Measurements from ENCODE around the gene PRKN.

Gene PRKN

GRCh38 chr6:162344646-162345010 lies 382.9 kb downstream of the PRKN start:
- H3K9ac ChIP-seq (ENCODE audit: low read length) = no peak overlapping the region
- no peak overlapping the region for H2AFZ ChIP-seq (ENCODE audit: low read depth, low read length)
- no peaks in the 10 kb centered on the region for H3K27me3 ChIP-seq (ENCODE audit: low read depth, low read length)
- H3K27ac ChIP-seq (ENCODE audit: low read length) = no peak overlapping the region
- H3K4me3 ChIP-seq (ENCODE audit: low read length) = no peak overlapping the region
- no peaks in the 10 kb centered on the region for H4K20me1 ChIP-seq (ENCODE audit: insufficient read depth, low read length)
- TF ChIP-seq EZH2phosphoT487 (IDR thresholded peaks at IDR 0.05; ENCODE audit: low read depth) (no peak), CTCF (IDR thresholded peaks at IDR 0.05; ENCODE audit: low read depth, low read length) (no peak)
- H3K9me3 ChIP-seq (ENCODE audit: insufficient read depth, low read length) = no peaks in the 10 kb centered on the region
- no peaks in the 10 kb centered on the region for H3K4me1 ChIP-seq (ENCODE audit: low read length)
- H3K36me3 ChIP-seq (replicated peaks; ENCODE audit: low read depth, low read length) = no peaks in the 10 kb centered on the region
- H3K4me2 ChIP-seq (ENCODE audit: low read length) = no peak overlapping the region
- H3K79me2 ChIP-seq (ENCODE audit: low read length) = no peaks in the 10 kb centered on the region

- H3K27me3 ChIP-seq (ENCODE audit: low read depth, low read length) = no peaks in the 10 kb centered on the region
- H2AFZ ChIP-seq (ENCODE audit: low read depth, low read length) = no peak overlapping the region
- H3K27ac ChIP-seq (ENCODE audit: low read length) = no peak overlapping the region
- no peak overlapping the region for H3K4me2 ChIP-seq (ENCODE audit: low read length)
- no peaks in the 10 kb centered on the region for H3K9me3 ChIP-seq (ENCODE audit: insufficient read depth, low read length)
- no peaks in the 10 kb centered on the region for H3K36me3 ChIP-seq (replicated peaks; ENCODE audit: low read depth, low read length)
- no peaks in the 10 kb centered on the region for H3K4me1 ChIP-seq (ENCODE audit: low read length)
- H3K9ac ChIP-seq (ENCODE audit: low read length) = no peak overlapping the region
- no peak for TF ChIP-seq EZH2phosphoT487 (IDR thresholded peaks at IDR 0.05; ENCODE audit: low read depth)
- no peak for TF ChIP-seq CTCF (IDR thresholded peaks at IDR 0.05; ENCODE audit: low read depth, low read length)
- H3K4me3 ChIP-seq (ENCODE audit: low read length) = no peak overlapping the region
- no peaks in the 10 kb centered on the region for H3K79me2 ChIP-seq (ENCODE audit: low read length)
- H4K20me1 ChIP-seq (ENCODE audit: insufficient read depth, low read length) = no peaks in the 10 kb centered on the region
Observed at GRCh38 chr6:162343936-162344645, 383.5 kb downstream of the PRKN start.

- H3K79me2 ChIP-seq (ENCODE audit: low read length) = no peaks in the 10 kb centered on the region
- H3K4me1 ChIP-seq (ENCODE audit: low read length) = no peaks in the 10 kb centered on the region
- H3K9me3 ChIP-seq (ENCODE audit: insufficient read depth, low read length) = no peaks in the 10 kb centered on the region
- H3K36me3 ChIP-seq (replicated peaks; ENCODE audit: low read depth, low read length) = no peaks in the 10 kb centered on the region
- no peak overlapping the region for H2AFZ ChIP-seq (ENCODE audit: low read depth, low read length)
- H3K27ac ChIP-seq (ENCODE audit: low read length) = no peak overlapping the region
- H4K20me1 ChIP-seq (ENCODE audit: insufficient read depth, low read length) = no peaks in the 10 kb centered on the region
- no peak for TF ChIP-seq EZH2phosphoT487 (IDR thresholded peaks at IDR 0.05; ENCODE audit: low read depth)
- TF ChIP-seq CTCF (IDR thresholded peaks at IDR 0.05; ENCODE audit: low read depth, low read length) = no peak
- H3K27me3 ChIP-seq (ENCODE audit: low read depth, low read length) = no peaks in the 10 kb centered on the region
- no peak overlapping the region for H3K9ac ChIP-seq (ENCODE audit: low read length)
- H3K4me3 ChIP-seq (ENCODE audit: low read length) = no peak overlapping the region
- no peak overlapping the region for H3K4me2 ChIP-seq (ENCODE audit: low read length)
Observed at GRCh38 chr6:162343198-162343935, 384.2 kb downstream of the PRKN start.

- H4K20me1 ChIP-seq (ENCODE audit: insufficient read depth, low read length) = no peaks in the 10 kb centered on the region
- no peaks in the 10 kb centered on the region for H3K27me3 ChIP-seq (ENCODE audit: low read depth, low read length)
- H3K9me3 ChIP-seq (ENCODE audit: insufficient read depth, low read length) = no peaks in the 10 kb centered on the region
- no peaks in the 10 kb centered on the region for H3K36me3 ChIP-seq (replicated peaks; ENCODE audit: low read depth, low read length)
- H3K4me1 ChIP-seq (ENCODE audit: low read length) = no peaks in the 10 kb centered on the region
- H3K9ac ChIP-seq (ENCODE audit: low read length) = no peak overlapping the region
- no peak overlapping the region for H2AFZ ChIP-seq (ENCODE audit: low read depth, low read length)
- no peak overlapping the region for H3K27ac ChIP-seq (ENCODE audit: low read length)
- no peaks in the 10 kb centered on the region for H3K79me2 ChIP-seq (ENCODE audit: low read length)
- no peak overlapping the region for H3K4me3 ChIP-seq (ENCODE audit: low read length)
- TF ChIP-seq EZH2phosphoT487 (IDR thresholded peaks at IDR 0.05; ENCODE audit: low read depth) = no peak
- no peak for TF ChIP-seq CTCF (IDR thresholded peaks at IDR 0.05; ENCODE audit: low read depth, low read length)
- H3K4me2 ChIP-seq (ENCODE audit: low read length) = no peak overlapping the region
Observed at GRCh38 chr6:162337412-162337811, 390.2 kb downstream of the PRKN start.

Data from OCI-LY3 (cell line).